ENCODE results near the gene SLC9C2.

DNA sequence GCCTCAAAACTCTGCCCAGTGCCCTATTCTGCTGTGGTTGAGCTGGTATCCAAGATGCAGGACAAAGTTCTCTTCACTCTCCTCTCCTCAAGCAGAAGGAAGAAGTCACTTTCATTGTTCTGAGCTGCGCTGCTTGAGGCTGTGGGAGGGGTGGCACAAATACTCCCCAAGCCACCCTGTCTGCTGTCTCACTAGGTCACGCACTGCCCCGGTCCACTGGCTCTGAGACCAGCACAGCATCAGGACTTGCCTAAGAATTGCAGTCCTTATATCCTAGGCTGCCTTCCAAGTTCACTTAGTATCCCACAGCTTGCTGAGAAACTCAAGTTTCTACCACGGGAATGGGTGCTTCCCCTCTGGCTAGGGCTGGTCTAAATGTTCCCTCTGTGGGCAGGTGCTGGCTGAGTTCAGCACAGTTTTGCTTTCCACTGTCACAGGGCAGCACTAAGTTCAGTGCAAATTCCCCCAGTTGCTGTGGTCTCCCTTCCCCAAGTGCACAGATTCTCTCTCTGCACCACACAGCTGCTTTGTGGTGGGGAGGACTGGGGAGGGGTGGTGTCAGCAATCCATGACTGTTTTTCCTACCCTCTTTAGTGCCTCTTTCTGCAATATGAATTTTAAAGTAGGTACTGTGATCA, 32.4 kb downstream of the SLC9C2 start:
- no peak for TF ChIP-seq EZH2 (IDR thresholded peaks at IDR 0.05; ENCODE audit: low read depth)
- TF ChIP-seq, protein P1, sequence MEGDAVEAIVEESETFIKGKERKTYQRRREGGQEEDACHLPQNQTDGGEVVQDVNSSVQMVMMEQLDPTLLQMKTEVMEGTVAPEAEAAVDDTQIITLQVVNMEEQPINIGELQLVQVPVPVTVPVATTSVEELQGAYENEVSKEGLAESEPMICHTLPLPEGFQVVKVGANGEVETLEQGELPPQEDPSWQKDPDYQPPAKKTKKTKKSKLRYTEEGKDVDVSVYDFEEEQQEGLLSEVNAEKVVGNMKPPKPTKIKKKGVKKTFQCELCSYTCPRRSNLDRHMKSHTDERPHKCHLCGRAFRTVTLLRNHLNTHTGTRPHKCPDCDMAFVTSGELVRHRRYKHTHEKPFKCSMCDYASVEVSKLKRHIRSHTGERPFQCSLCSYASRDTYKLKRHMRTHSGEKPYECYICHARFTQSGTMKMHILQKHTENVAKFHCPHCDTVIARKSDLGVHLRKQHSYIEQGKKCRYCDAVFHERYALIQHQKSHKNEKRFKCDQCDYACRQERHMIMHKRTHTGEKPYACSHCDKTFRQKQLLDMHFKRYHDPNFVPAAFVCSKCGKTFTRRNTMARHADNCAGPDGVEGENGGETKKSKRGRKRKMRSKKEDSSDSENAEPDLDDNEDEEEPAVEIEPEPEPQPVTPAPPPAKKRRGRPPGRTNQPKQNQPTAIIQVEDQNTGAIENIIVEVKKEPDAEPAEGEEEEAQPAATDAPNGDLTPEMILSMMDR (conservative IDR thresholded peaks at IDR 0.05), result no peak
